H9 (cell line): ENCODE results near the gene ADAMTSL3. TPM values are rescaled to one million over a fixed set of nuclear protein-coding genes. Genes with fewer than 3 reads are reported as not detected.

Experiments
- DNase-seq: peaks from one replicate; pipeline ENCODE4 v3.0.0-alpha.2; 2017
- H2AFZ ChIP-seq: one replicate; pipeline ENCODE4 v1.6.1; 2013; ENCODE audit warnings: mild to moderate bottlenecking, low read length, control low read depth, moderate library complexity
- H2AK5ac ChIP-seq: 2 replicates; pipeline ENCODE4 v1.6.1; 2013; ENCODE audit warnings: low read length, control low read depth, mixed read lengths; ENCODE audit not compliant: insufficient read length
- H2BK120ac ChIP-seq: one replicate; pipeline ENCODE4 v1.6.1; 2013; ENCODE audit warnings: low read depth, mild to moderate bottlenecking, low read length, control low read depth, inconsistent platforms; ENCODE audit not compliant: poor library complexity, severe bottlenecking
- H2BK12ac ChIP-seq: 2 replicates; pipeline ENCODE4 v1.6.1; 2013; ENCODE audit warnings: low read length, control low read depth, mixed read lengths, low read depth; ENCODE audit not compliant: insufficient read length
- H2BK15ac ChIP-seq: 2 replicates; pipeline ENCODE4 v1.6.1; 2013; ENCODE audit warnings: low read depth, low read length, control low read depth
- H2BK20ac ChIP-seq: one replicate; pipeline ENCODE4 v1.6.1; 2013; ENCODE audit warnings: low read depth, mild to moderate bottlenecking, low read length, control low read depth, inconsistent platforms; ENCODE audit not compliant: poor library complexity, severe bottlenecking
- H2BK5ac ChIP-seq: 2 replicates; pipeline ENCODE4 v1.6.1; 2013; ENCODE audit warnings: low read length, control low read depth, mixed read lengths; ENCODE audit not compliant: insufficient read length
- H3K14ac ChIP-seq: 2 replicates; pipeline ENCODE4 v1.6.1; 2013; ENCODE audit warnings: low read length, control low read depth; ENCODE audit not compliant: insufficient read depth
- H3K18ac ChIP-seq: 2 replicates; pipeline ENCODE4 v1.6.1; 2013; ENCODE audit warnings: low read depth, mild to moderate bottlenecking, mixed read lengths, low read length, control low read depth; ENCODE audit not compliant: insufficient read length
- H3K23ac ChIP-seq: 2 replicates; pipeline ENCODE4 v1.6.1; 2013; ENCODE audit warnings: low read length, control low read depth, mixed read lengths, low read depth; ENCODE audit not compliant: insufficient read length
- H3K23me2 ChIP-seq: 2 replicates; pipeline ENCODE4 v1.6.1; 2013; ENCODE audit warnings: low read depth, mild to moderate bottlenecking, mixed read lengths, low read length, control low read depth; ENCODE audit not compliant: insufficient read length, poor library complexity, severe bottlenecking
- H3K27ac ChIP-seq: 2 replicates; pipeline ENCODE4 v1.5.1; 2013; ENCODE audit warnings: low read length, control low read depth, mixed read lengths, low read depth; ENCODE audit not compliant: insufficient read length
- H3K27me3 ChIP-seq: 2 replicates; pipeline ENCODE4 v1.6.1; 2013; ENCODE audit warnings: low read length, control low read depth, inconsistent platforms; ENCODE audit not compliant: insufficient read depth
- H3K4ac ChIP-seq: 2 replicates; pipeline ENCODE4 v1.6.1; 2013; ENCODE audit warnings: low read depth, mild to moderate bottlenecking, control low read depth, inconsistent platforms, low read length, moderate library complexity
- H3K4me1 ChIP-seq: 2 replicates; pipeline ENCODE4 v1.6.1; 2013; ENCODE audit warnings: low read length, control low read depth, inconsistent platforms; ENCODE audit not compliant: insufficient read depth
- H3K4me2 ChIP-seq: 2 replicates; pipeline ENCODE4 v1.6.1; 2013; ENCODE audit warnings: low read length, control low read depth, mixed read lengths; ENCODE audit not compliant: insufficient read length, insufficient read depth
- H3K56ac ChIP-seq: 2 replicates; pipeline ENCODE4 v1.6.1; 2013; ENCODE audit warnings: low read depth, mild to moderate bottlenecking, mixed read lengths, low read length, control low read depth; ENCODE audit not compliant: insufficient read length
- H3K79me1 ChIP-seq: 2 replicates; pipeline ENCODE4 v1.6.1; 2013; ENCODE audit warnings: low read depth, mild to moderate bottlenecking, moderate library complexity, low read length, control low read depth, inconsistent platforms; ENCODE audit not compliant: insufficient read depth, poor library complexity, severe bottlenecking
- H3K79me2 ChIP-seq: 2 replicates; pipeline ENCODE4 v1.6.1; 2013; ENCODE audit warnings: low read length, control low read depth, inconsistent platforms; ENCODE audit not compliant: insufficient read depth
- H3K9ac ChIP-seq: 2 replicates; pipeline ENCODE4 v1.6.1; 2013; ENCODE audit warnings: low read length, control low read depth, mixed read lengths; ENCODE audit not compliant: insufficient read length; ENCODE audit errors: extremely low read depth
- H3K9me3 ChIP-seq: one replicate; pipeline ENCODE4 v1.6.1; 2013; ENCODE audit warnings: low read depth, low read length, inconsistent platforms; ENCODE audit not compliant: control insufficient read depth
- H3T11ph ChIP-seq: one replicate; pipeline ENCODE4 v1.6.1; 2013; ENCODE audit warnings: mild to moderate bottlenecking, low read length, control low read depth, inconsistent platforms
- H4K20me1 ChIP-seq: one replicate; pipeline ENCODE4 v1.6.1; 2013; ENCODE audit not compliant: control insufficient read depth, insufficient read length, insufficient read depth
- H4K5ac ChIP-seq: 2 replicates; pipeline ENCODE4 v1.6.1; 2013; ENCODE audit warnings: low read depth, mild to moderate bottlenecking, mixed read lengths, low read length, control low read depth; ENCODE audit not compliant: insufficient read length
- H4K8ac ChIP-seq: replicated peaks from 2 replicates; pipeline ENCODE4 v1.6.1; 2013; ENCODE audit warnings: low read length, control low read depth, mixed read lengths, low read depth; ENCODE audit not compliant: insufficient read length
- H4K91ac ChIP-seq: 2 replicates; pipeline ENCODE4 v1.6.1; 2013; ENCODE audit warnings: low read depth, mild to moderate bottlenecking, moderate library complexity, mixed read lengths, low read length, control low read depth; ENCODE audit not compliant: insufficient read length
- H3K27ac Mint-ChIP-seq, 3 experiments: 2 replicates in 2 of 3; 3 replicates in 1 of 3; pipeline ENCODE4 v1.8.0; 2020 to 2021; ENCODE audit warnings: mixed read lengths in 3 of 3, mild to moderate bottlenecking in 1 of 3, moderate library complexity in 1 of 3
- H3K27me3 Mint-ChIP-seq: 2 replicates; pipeline ENCODE4 v1.8.0; 2021; ENCODE audit warnings: low read depth, mild to moderate bottlenecking, moderate library complexity, mixed read lengths
- H3K36me3 Mint-ChIP-seq, 3 experiments: 2 replicates in 2 of 3; 3 replicates in 1 of 3; pipeline ENCODE4 v1.8.0; 2020 to 2021; ENCODE audit warnings: low read depth in 3 of 3, mixed read lengths in 3 of 3; ENCODE audit not compliant: insufficient read depth in 1 of 3
- H3K4me1 Mint-ChIP-seq, 2 experiments: 2 replicates each; pipeline ENCODE4 v1.8.0; 2020; ENCODE audit warnings: mixed read lengths in 2 of 2
- H3K4me3 Mint-ChIP-seq, 2 experiments: 2 replicates in 1 of 2; 3 replicates in 1 of 2; pipeline ENCODE4 v1.8.0; 2020 to 2021; ENCODE audit warnings: mild to moderate bottlenecking in 2 of 2, mixed read lengths in 2 of 2, moderate library complexity in 1 of 2
- H3K9me3 Mint-ChIP-seq, 2 experiments: 2 replicates in 1 of 2; 3 replicates in 1 of 2; pipeline ENCODE4 v1.8.0; 2020; ENCODE audit warnings: mild to moderate bottlenecking in 2 of 2, mixed read lengths in 2 of 2, moderate library complexity in 1 of 2
- CTCF ChIP-seq: fragments of 200-600 bp; sonication (generic); conservative IDR thresholded peaks from 3 replicates; pipeline ENCODE4 v1.8.0; 2021; ENCODE audit warnings: antibody characterized with exemption, mild to moderate bottlenecking
- WGBS: extraction: QIAGEN DNeasy Blood & Tissue Kit; methylation state at CpG from one replicate; pipeline ENCODE4 v1.1.7; 2013; ENCODE audit warnings: missing lambda C conversion rate, low lambda C conversion rate, mixed read lengths; ENCODE audit not compliant: insufficient read length; ENCODE audit errors: extremely low coverage; 5-methylcytosine and 5-hydroxymethylcytosine counted together
- total RNA-seq: library from RNA; stranded (reverse); gene quantifications from 2 replicates; pipeline ENCODE4 v1.2.1, GENCODE V29; 2021

The ADAMTSL3 gene
- total RNA-seq, 1 experiment from 2014 or later = 0.39 TPM

- Mint-ChIP-seq H3K27ac (no peak overlapping the region), H3K4me3 (no peak overlapping the region), H3K27me3 (no peaks in the 10 kb centered on the region; the same call in none of the 2 replicates), H3K36me3 (no peaks in the 10 kb centered on the region), H3K9me3 (no peaks in the 10 kb centered on the region), H3K4me1 (peaks cover 4 to 10% of the 10 kb centered on the region in 2 experiments)
- Histone ChIP-seq H3K4me1 (no peaks in the 10 kb centered on the region), H2BK120ac (no peak overlapping the region), H2AK5ac (no peak overlapping the region), H3K79me1 (no peaks in the 10 kb centered on the region), H4K8ac (no peak overlapping the region), H3K4me2 (no peak overlapping the region), H3K56ac (no peak overlapping the region), H3K23me2 (no peaks in the 10 kb centered on the region), H3K4ac (no peak overlapping the region), H3K27ac (no peak overlapping the region), H3K27me3 (no peaks in the 10 kb centered on the region), H3K9ac (no peak overlapping the region), H2BK5ac (no peak overlapping the region), H4K91ac (no peak overlapping the region), H2BK15ac (no peak overlapping the region), H4K20me1 (no peaks in the 10 kb centered on the region), H3K18ac (no peak overlapping the region), H2BK12ac (no peak overlapping the region), H3K79me2 (no peaks in the 10 kb centered on the region), H3K14ac (no peak overlapping the region), H3K23ac (no peak overlapping the region), H4K5ac (no peak overlapping the region), H3T11ph (no peak overlapping the region), H2BK20ac (no peak overlapping the region), H3K9me3 (no peaks in the 10 kb centered on the region), H2AFZ (no peak overlapping the region)
- DNase-seq = no peak
- no peak for TF ChIP-seq CTCF
- no CpG with 5 or more reads among the region's 3 CpGs for WGBS
These were observed 289.1 kb downstream of the ADAMTSL3 start for GRCh38 chr15:83943043-83943442.
